Adrenal gland (tissue), 5 donors: Measurements from ENCODE around the gene CHST11.

Source experiments
- POLR2A ChIP-seq, 2 donors: fragments of 450-650 bp; IDR thresholded peaks; one replicate each; pipeline ENCODE4 v1.6.1; 2017; ENCODE audit warnings: antibody characterized with exemption in 2 of 2, mild to moderate bottlenecking in 2 of 2, moderate library complexity in 1 of 2
- TF ChIP-seq, protein P1 (sequence below), 6 experiments: fragments of 450-650 bp in 4 of 6; fragments of 200-600 bp in 2 of 6; sonication (generic) in 1 of 6; IDR thresholded peaks; 1 replicate in 5 of 6; 2 replicates in 1 of 6; pipeline versions ENCODE4 v1.5.1 to v1.8.0; 2016 to 2021; ENCODE audit warnings: antibody characterized with exemption in 6 of 6, mild to moderate bottlenecking in 2 of 6, moderate library complexity in 1 of 6
- donor health status: DM: no; HTN: no; CAD: no.

DNA sequence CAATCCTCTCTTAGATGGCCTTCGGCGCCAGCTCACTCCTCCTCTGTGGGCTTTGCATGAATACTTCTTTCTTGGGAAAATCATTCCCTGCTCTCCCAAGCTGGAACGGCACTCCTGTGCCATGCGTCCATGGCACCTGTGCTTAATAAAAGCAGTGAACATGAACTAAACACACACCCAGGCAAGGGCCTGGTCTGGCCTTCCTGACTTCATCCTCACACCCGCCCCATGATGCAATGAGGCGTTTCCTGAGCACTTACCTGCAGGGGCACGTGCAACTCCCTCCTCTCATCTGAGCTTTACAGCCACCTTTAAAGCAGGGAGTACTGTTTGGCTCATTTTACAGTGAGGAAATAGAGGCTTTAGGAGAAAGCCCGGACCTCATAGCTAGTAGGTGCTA lies 281.6 kb downstream of the CHST11 start:
- TF ChIP-seq, protein P1, sequence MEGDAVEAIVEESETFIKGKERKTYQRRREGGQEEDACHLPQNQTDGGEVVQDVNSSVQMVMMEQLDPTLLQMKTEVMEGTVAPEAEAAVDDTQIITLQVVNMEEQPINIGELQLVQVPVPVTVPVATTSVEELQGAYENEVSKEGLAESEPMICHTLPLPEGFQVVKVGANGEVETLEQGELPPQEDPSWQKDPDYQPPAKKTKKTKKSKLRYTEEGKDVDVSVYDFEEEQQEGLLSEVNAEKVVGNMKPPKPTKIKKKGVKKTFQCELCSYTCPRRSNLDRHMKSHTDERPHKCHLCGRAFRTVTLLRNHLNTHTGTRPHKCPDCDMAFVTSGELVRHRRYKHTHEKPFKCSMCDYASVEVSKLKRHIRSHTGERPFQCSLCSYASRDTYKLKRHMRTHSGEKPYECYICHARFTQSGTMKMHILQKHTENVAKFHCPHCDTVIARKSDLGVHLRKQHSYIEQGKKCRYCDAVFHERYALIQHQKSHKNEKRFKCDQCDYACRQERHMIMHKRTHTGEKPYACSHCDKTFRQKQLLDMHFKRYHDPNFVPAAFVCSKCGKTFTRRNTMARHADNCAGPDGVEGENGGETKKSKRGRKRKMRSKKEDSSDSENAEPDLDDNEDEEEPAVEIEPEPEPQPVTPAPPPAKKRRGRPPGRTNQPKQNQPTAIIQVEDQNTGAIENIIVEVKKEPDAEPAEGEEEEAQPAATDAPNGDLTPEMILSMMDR (IDR thresholded peaks at IDR 0.05), result no peak
- TF ChIP-seq POLR2A (IDR thresholded peaks at IDR 0.05), result no peak
